Neuronal stem cell (in vitro differentiated cells): Measurements from ENCODE around the gene ADGB.

Experiments used
- DNase-seq: peaks from one replicate; pipeline ENCODE4 v3.0.0-alpha.2; 2013; ENCODE audit warnings: low spot score
- H2AFZ ChIP-seq: one replicate; pipeline ENCODE4 v1.6.1; 2013; ENCODE audit warnings: mild to moderate bottlenecking, low read length, inconsistent platforms
- H2AK5ac ChIP-seq: 2 replicates; pipeline ENCODE4 v1.6.1; 2013; ENCODE audit warnings: low read depth, mild to moderate bottlenecking, inconsistent platforms, low read length, moderate library complexity, mixed read lengths
- H2BK120ac ChIP-seq: 2 replicates; pipeline ENCODE4 v1.6.1; 2013; ENCODE audit warnings: low read depth, mild to moderate bottlenecking, inconsistent platforms, low read length, moderate library complexity, mixed read lengths
- H2BK12ac ChIP-seq: one replicate; pipeline ENCODE4 v1.6.1; 2013; ENCODE audit warnings: low read length, inconsistent platforms
- H2BK15ac ChIP-seq: 2 replicates; pipeline ENCODE4 v1.6.1; 2013; ENCODE audit warnings: mild to moderate bottlenecking, low read length, inconsistent platforms, mixed read lengths
- H2BK5ac ChIP-seq: one replicate; pipeline ENCODE4 v1.6.1; 2013; ENCODE audit warnings: inconsistent platforms, mild to moderate bottlenecking, low read length, moderate library complexity
- H3K14ac ChIP-seq: one replicate; pipeline ENCODE4 v1.6.1; 2013; ENCODE audit warnings: low read length, inconsistent platforms
- H3K18ac ChIP-seq: 2 replicates; pipeline ENCODE4 v1.6.1; 2013; ENCODE audit warnings: low read length, inconsistent platforms
- H3K23ac ChIP-seq: 2 replicates; pipeline ENCODE4 v1.6.1; 2013; ENCODE audit warnings: low read depth, mild to moderate bottlenecking, mixed read lengths, low read length, inconsistent platforms; ENCODE audit not compliant: poor library complexity
- H3K27ac ChIP-seq: replicated peaks from 3 replicates; pipeline ENCODE4 v1.5.1; 2013; ENCODE audit warnings: low read length, inconsistent platforms
- H3K27me3 ChIP-seq, 3 experiments: 2 replicates each; pipeline ENCODE4 v1.6.1; 2013; ENCODE audit warnings: low read length in 3 of 3, mild to moderate bottlenecking in 2 of 3, inconsistent platforms in 1 of 3, low read depth in 1 of 3, mixed read lengths in 1 of 3, moderate library complexity in 1 of 3; ENCODE audit not compliant: control insufficient read depth in 3 of 3, insufficient read depth in 3 of 3
- H3K36me3 ChIP-seq, 2 donors: replicated peaks in 1 of 2; 2 replicates each; pipeline ENCODE4 v1.6.1; 2013; ENCODE audit warnings: low read length in 2 of 2; ENCODE audit not compliant: control insufficient read depth in 2 of 2, insufficient read depth in 2 of 2
- H3K4ac ChIP-seq: 2 replicates; pipeline ENCODE4 v1.6.1; 2013; ENCODE audit warnings: inconsistent platforms, mild to moderate bottlenecking, low read length, moderate library complexity
- H3K4me1 ChIP-seq, 2 donors: 1 replicate in 1 of 2; 2 replicates in 1 of 2; pipeline ENCODE4 v1.6.1; 2013; ENCODE audit warnings: low read length in 2 of 2, low read depth in 1 of 2; ENCODE audit not compliant: control insufficient read depth in 2 of 2, insufficient read depth in 1 of 2
- H3K4me2 ChIP-seq: one replicate; pipeline ENCODE4 v1.6.1; 2013; ENCODE audit warnings: mild to moderate bottlenecking, low read length, inconsistent platforms; ENCODE audit not compliant: insufficient read depth, poor library complexity, severe bottlenecking
- H3K4me3 ChIP-seq, 2 donors: 2 replicates each; pipeline ENCODE4 v1.5.1; 2013; ENCODE audit warnings: low read length in 2 of 2, mild to moderate bottlenecking in 2 of 2, inconsistent platforms in 1 of 2, moderate library complexity in 1 of 2
- H3K79me1 ChIP-seq: one replicate; pipeline ENCODE4 v1.6.1; 2013; ENCODE audit warnings: low read depth, mild to moderate bottlenecking, inconsistent platforms, low read length, moderate library complexity
- H3K9ac ChIP-seq: one replicate; pipeline ENCODE4 v1.6.1; 2013; ENCODE audit warnings: mild to moderate bottlenecking, low read depth, low read length, inconsistent platforms; ENCODE audit not compliant: poor library complexity
- H3K9me3 ChIP-seq, 2 donors: replicated peaks in 1 of 2; 2 replicates each; pipeline versions ENCODE3 to v1.6.1; 2013; ENCODE audit warnings: low read length in 2 of 2, mild to moderate bottlenecking in 2 of 2, inconsistent platforms in 1 of 2, low read depth in 1 of 2, mixed read lengths in 1 of 2, moderate library complexity in 1 of 2; ENCODE audit not compliant: control insufficient read depth in 2 of 2, insufficient read depth in 1 of 2
- H4K8ac ChIP-seq: one replicate; pipeline ENCODE4 v1.6.1; 2013; ENCODE audit warnings: low read depth, mild to moderate bottlenecking, inconsistent platforms, low read length, moderate library complexity
- H4K91ac ChIP-seq: one replicate; pipeline ENCODE4 v1.6.1; 2013; ENCODE audit warnings: low read length, low read depth, mild to moderate bottlenecking, inconsistent platforms; ENCODE audit not compliant: poor library complexity
- WGBS, 2 donors: extraction: QIAGEN DNeasy Blood & Tissue Kit; methylation state at CpG; one replicate each; pipeline ENCODE4 v1.1.7; 2013; ENCODE audit warnings: missing lambda C conversion rate in 2 of 2, mixed read lengths in 1 of 2; ENCODE audit not compliant: insufficient read length in 2 of 2, insufficient replicate concordance in 1 of 2; ENCODE audit errors: extremely low coverage in 2 of 2; 5-methylcytosine and 5-hydroxymethylcytosine counted together

The ADGB gene

DNA sequence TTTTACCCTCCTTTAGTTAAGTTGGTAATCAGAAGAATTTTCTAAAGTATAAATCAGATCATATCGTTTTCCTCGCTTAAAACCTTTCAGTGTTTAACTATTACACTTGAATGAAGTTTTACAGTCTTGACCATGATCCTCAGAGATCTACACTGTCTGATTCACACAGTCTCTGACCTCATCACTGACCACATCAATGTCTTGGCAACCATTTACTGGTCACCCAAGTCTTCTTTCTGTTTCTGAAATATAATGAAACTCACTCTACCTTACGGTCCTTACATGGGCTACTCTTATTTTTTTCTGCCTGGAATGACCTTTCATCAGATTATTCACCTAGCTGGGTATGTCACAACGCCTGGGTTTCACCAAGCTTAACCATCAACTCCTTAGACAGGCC is 71.4 kb downstream of the ADGB start:
- Histone ChIP-seq H3K79me1 (no peaks in the 10 kb centered on the region), H2BK12ac (no peak overlapping the region), H3K18ac (no peak overlapping the region), H3K4me3 (no peak overlapping the region), H2AK5ac (no peak overlapping the region), H2BK120ac (no peak overlapping the region), H3K23ac (no peak overlapping the region), H2BK15ac (no peak overlapping the region), H4K91ac (no peak overlapping the region), H3K27ac (no peak overlapping the region), H3K27me3 (peaks cover 0 to 4% (median 0%) of the 10 kb centered on the region in 3 experiments), H3K9ac (no peak overlapping the region), H3K9me3 (no peaks in the 10 kb centered on the region), H3K4me2 (no peak overlapping the region), H3K36me3 (no peaks in the 10 kb centered on the region), H3K4ac (no peak overlapping the region), H3K14ac (no peak overlapping the region), H4K8ac (no peak overlapping the region), H2AFZ (no peak overlapping the region), H3K4me1 (no peaks in the 10 kb centered on the region), H2BK5ac (no peak overlapping the region)
- no CpG with 5 or more reads among the region's 4 CpGs for WGBS, 2 donors
- DNase-seq, result no peak

DNA sequence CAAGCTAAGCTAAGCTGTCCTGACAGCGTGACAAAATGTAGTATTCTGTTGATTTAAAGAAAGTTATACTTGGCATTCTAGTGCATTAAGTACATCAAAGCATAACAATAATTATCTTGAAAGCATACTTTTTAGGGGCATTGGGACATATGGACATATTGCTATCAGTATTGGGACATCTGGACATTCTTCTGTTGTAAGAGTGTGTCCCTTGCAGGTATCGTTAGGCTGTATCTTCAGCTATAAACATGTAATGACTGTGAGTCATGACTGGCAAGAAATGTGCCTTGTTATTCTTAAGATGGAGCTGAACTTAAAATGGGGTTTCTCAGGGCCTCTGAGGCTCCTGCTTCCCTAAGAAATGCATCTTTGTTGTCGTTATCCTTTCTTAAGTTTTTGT is 74.3 kb downstream of the ADGB start:
- no CpG with 5 or more reads among the region's 3 CpGs for WGBS, 2 donors
- H2AFZ ChIP-seq, result no peak overlapping the region
- no peak overlapping the region for H3K27ac ChIP-seq
- no peak overlapping the region for H3K23ac ChIP-seq
- no peak for DNase-seq
- no peak overlapping the region for H3K4ac ChIP-seq
- H3K79me1 ChIP-seq, result no peaks in the 10 kb centered on the region
- H3K27me3 ChIP-seq, result peaks cover 0 to 4% (median 0%) of the 10 kb centered on the region in 3 experiments
- no peak overlapping the region for H3K4me3 ChIP-seq
- H3K9ac ChIP-seq, result no peak overlapping the region
- no peak overlapping the region for H4K91ac ChIP-seq
- no peak overlapping the region for H3K18ac ChIP-seq
- no peak overlapping the region for H4K8ac ChIP-seq
- no peak overlapping the region for H3K14ac ChIP-seq
- no peaks in the 10 kb centered on the region for H3K9me3 ChIP-seq
- no peak overlapping the region for H2BK120ac ChIP-seq
- no peak overlapping the region for H2BK12ac ChIP-seq
- H2AK5ac ChIP-seq, result no peak overlapping the region
- no peaks in the 10 kb centered on the region for H3K4me1 ChIP-seq
- H2BK5ac ChIP-seq, result no peak overlapping the region
- no peak overlapping the region for H2BK15ac ChIP-seq
- H3K4me2 ChIP-seq, result no peak overlapping the region
- H3K36me3 ChIP-seq, result no peaks in the 10 kb centered on the region

DNA sequence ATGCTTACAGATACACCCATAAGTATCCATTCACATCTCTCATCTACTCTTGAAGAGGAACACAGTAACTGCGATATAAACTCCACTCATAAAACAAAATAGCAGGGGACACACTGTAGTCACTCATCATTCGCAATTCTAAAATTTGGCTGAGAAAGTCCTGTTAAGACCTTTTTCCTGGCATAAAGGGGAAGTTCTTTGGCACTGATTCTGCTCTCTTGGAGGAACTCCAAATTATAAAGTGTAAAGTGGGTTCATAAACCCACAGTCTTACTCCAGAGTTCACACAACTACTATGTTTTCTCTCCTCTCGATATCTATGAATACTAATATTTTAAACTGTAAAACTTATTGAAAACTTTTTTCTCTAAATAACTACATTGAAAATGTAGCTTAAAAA is 80.6 kb downstream of the ADGB start:
- H2BK12ac ChIP-seq, result no peak overlapping the region
- no CpG with 5 or more reads among the region's 3 CpGs for WGBS, 2 donors
- no peak for DNase-seq

DNA sequence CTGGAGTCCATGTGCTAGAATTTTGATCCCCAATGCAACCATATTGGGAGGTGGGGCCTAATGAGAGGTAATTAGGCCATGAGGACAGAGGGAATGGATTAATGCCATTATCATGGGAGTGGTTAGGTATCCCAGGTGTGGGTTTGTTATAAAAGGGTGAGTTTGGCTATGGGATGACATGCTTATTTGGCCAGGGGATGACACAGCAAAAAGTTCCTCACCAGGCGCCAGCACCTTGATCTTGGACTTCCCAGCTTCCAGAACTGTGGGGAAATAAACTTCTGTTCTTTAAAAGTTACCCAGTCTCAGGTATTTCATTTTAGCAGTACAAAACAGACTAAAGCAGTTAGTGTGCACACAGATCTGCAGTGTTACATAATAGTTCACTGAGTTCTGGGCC is 84.1 kb downstream of the ADGB start:
- H3K23ac ChIP-seq, result no peak overlapping the region

More for the DNA sequence above, 80.6 kb downstream of the ADGB start:
- H2BK5ac ChIP-seq, result no peak overlapping the region
- no peak overlapping the region for H3K4me3 ChIP-seq
- H3K4me1 ChIP-seq, result no peaks in the 10 kb centered on the region
- no peak overlapping the region for H4K8ac ChIP-seq
- no peak overlapping the region for H4K91ac ChIP-seq
- H2AK5ac ChIP-seq, result no peak overlapping the region
- H3K27ac ChIP-seq, result no peak overlapping the region
- H2BK120ac ChIP-seq, result no peak overlapping the region
- no peak overlapping the region for H3K18ac ChIP-seq
- no peaks in the 10 kb centered on the region for H3K79me1 ChIP-seq
- no peak overlapping the region for H2BK15ac ChIP-seq
- no peaks in the 10 kb centered on the region for H3K27me3 ChIP-seq
- no peak overlapping the region for H3K4ac ChIP-seq
- H3K9ac ChIP-seq, result no peak overlapping the region
- H3K36me3 ChIP-seq, result no peaks in the 10 kb centered on the region
- no peaks in the 10 kb centered on the region for H3K9me3 ChIP-seq
- H3K4me2 ChIP-seq, result no peak overlapping the region
- H3K14ac ChIP-seq, result no peak overlapping the region
- no peak overlapping the region for H3K23ac ChIP-seq
- no peak overlapping the region for H2AFZ ChIP-seq

More for the DNA sequence above, 84.1 kb downstream of the ADGB start:
- H3K27me3 ChIP-seq, result no peaks in the 10 kb centered on the region
- H3K27ac ChIP-seq, result no peak overlapping the region
- H3K9me3 ChIP-seq, result no peaks in the 10 kb centered on the region
- H2BK15ac ChIP-seq, result no peak overlapping the region
- H3K4me2 ChIP-seq, result no peak overlapping the region
- H4K8ac ChIP-seq, result no peak overlapping the region
- no peak overlapping the region for H2BK120ac ChIP-seq
- no peaks in the 10 kb centered on the region for H3K4me1 ChIP-seq
- no peak for DNase-seq
- no peak overlapping the region for H3K4ac ChIP-seq
- no peak overlapping the region for H3K14ac ChIP-seq
- H3K36me3 ChIP-seq, result no peaks in the 10 kb centered on the region
- H3K18ac ChIP-seq, result no peak overlapping the region
- no peak overlapping the region for H2BK5ac ChIP-seq
- H3K79me1 ChIP-seq, result no peaks in the 10 kb centered on the region
- H4K91ac ChIP-seq, result no peak overlapping the region
- no peak overlapping the region for H2BK12ac ChIP-seq
- no CpG with 5 or more reads among the region's 1 CpG for WGBS, 2 donors
- H3K4me3 ChIP-seq, result no peak overlapping the region
- H2AK5ac ChIP-seq, result no peak overlapping the region
- no peak overlapping the region for H2AFZ ChIP-seq
- no peak overlapping the region for H3K9ac ChIP-seq
